Immature natural killer cell (primary cell): ENCODE measurements around the gene ABI3BP. TPM values are rescaled to one million over a fixed set of nuclear protein-coding genes. Genes with fewer than 3 reads are reported as not detected.

Source experiments
- DNase-seq, 3 donors: peaks; one replicate each; pipeline ENCODE4 v3.0.0; 2022; ENCODE audit warnings: mixed read lengths in 1 of 3
- H3K27ac Mint-ChIP-seq, 6 donors: one replicate each; pipeline ENCODE4 v1.8.0; 2020; ENCODE audit warnings: mixed read lengths in 6 of 6, mild to moderate bottlenecking in 5 of 6, inconsistent platforms in 4 of 6, moderate library complexity in 3 of 6
- H3K27me3 Mint-ChIP-seq, 3 donors: one replicate each; pipeline ENCODE4 v1.8.0; 2020 to 2021; ENCODE audit warnings: low read depth in 3 of 3, mild to moderate bottlenecking in 3 of 3, mixed read lengths in 3 of 3, moderate library complexity in 3 of 3, inconsistent platforms in 1 of 3
- H3K36me3 Mint-ChIP-seq, 3 donors: one replicate each; pipeline ENCODE4 v1.8.0; 2020; ENCODE audit warnings: mixed read lengths in 3 of 3, inconsistent platforms in 2 of 3, mild to moderate bottlenecking in 2 of 3
- H3K4me1 Mint-ChIP-seq, 2 donors: one replicate each; pipeline ENCODE4 v1.8.0; 2020; ENCODE audit warnings: inconsistent platforms in 2 of 2, mild to moderate bottlenecking in 2 of 2, mixed read lengths in 2 of 2, moderate library complexity in 1 of 2
- H3K4me3 Mint-ChIP-seq, 5 donors: one replicate each; pipeline ENCODE4 v1.8.0; 2020; ENCODE audit warnings: mild to moderate bottlenecking in 5 of 5, mixed read lengths in 5 of 5, inconsistent platforms in 3 of 5, moderate library complexity in 3 of 5
- H3K9me3 Mint-ChIP-seq, 6 donors: one replicate each; pipeline ENCODE4 v1.8.0; 2020; ENCODE audit warnings: mild to moderate bottlenecking in 6 of 6, mixed read lengths in 6 of 6, inconsistent platforms in 4 of 6, moderate library complexity in 3 of 6
- polyA plus RNA-seq, 3 donors: library from polyadenylated mRNA; unstranded; fragments of 300-500 nt; fragmentation: Illumina TruSeq; gene quantifications; one replicate each; pipeline ENCODE4 v1.2.3, GENCODE V29; 2021

The ABI3BP gene
- polyA plus RNA-seq, 3 donors from 2014 or later = not detected

- peaks cover 0 to 2% (median 0%) of the 10 kb centered on the region in 6 donors for H3K9me3 Mint-ChIP-seq
- no peaks in the 10 kb centered on the region for H3K36me3 Mint-ChIP-seq
- DNase-seq = no peak
- peaks cover 0 to 3% (median 0%) of the 10 kb centered on the region in 3 donors for H3K27me3 Mint-ChIP-seq
- no peak overlapping the region for H3K27ac Mint-ChIP-seq
- H3K4me3 Mint-ChIP-seq = no peak overlapping the region
- H3K4me1 Mint-ChIP-seq = no peaks in the 10 kb centered on the region
These were observed 217.6 kb downstream of the ABI3BP start for GRCh38 chr3:100775669-100776068.

GRCh38 chr3:100775226-100775625 lies 218.0 kb downstream of the ABI3BP start:
- Mint-ChIP-seq H3K4me3 (no peak overlapping the region), H3K27ac (no peak overlapping the region), H3K36me3 (no peaks in the 10 kb centered on the region), H3K9me3 (peaks cover 0 to 3% (median 0%) of the 10 kb centered on the region in 6 donors), H3K4me1 (no peaks in the 10 kb centered on the region), H3K27me3 (peaks cover 0 to 3% (median 0%) of the 10 kb centered on the region in 3 donors)
- DNase-seq = no peak

- DNase-seq = no peak
- Mint-ChIP-seq H3K4me3 (no peak overlapping the region), H3K36me3 (no peaks in the 10 kb centered on the region), H3K9me3 (peaks cover 0 to 6% (median 0%) of the 10 kb centered on the region in 6 donors), H3K27me3 (peaks cover 0 to 4% (median 3%) of the 10 kb centered on the region in 3 donors), H3K4me1 (no peaks in the 10 kb centered on the region), H3K27ac (no peak overlapping the region)
These were observed 223.5 kb downstream of the ABI3BP start for GRCh38 chr3:100769693-100770092.

GRCh38 chr3:100766069-100766468 lies 227.2 kb downstream of the ABI3BP start:
- H3K27ac Mint-ChIP-seq = no peak overlapping the region

GRCh38 chr3:100765437-100765975 lies 227.7 kb downstream of the ABI3BP start:
- Mint-ChIP-seq H3K27ac (no peak overlapping the region), H3K9me3 (peaks cover 0 to 4% (median 0%) of the 10 kb centered on the region in 6 donors), H3K27me3 (peaks cover 0 to 4% (median 3%) of the 10 kb centered on the region in 3 donors), H3K4me3 (no peak overlapping the region), H3K36me3 (no peaks in the 10 kb centered on the region), H3K4me1 (no peaks in the 10 kb centered on the region)
- no peak for DNase-seq

More at GRCh38 chr3:100766069-100766468, 227.2 kb downstream of the ABI3BP start:
- Mint-ChIP-seq H3K9me3 (peaks cover 0 to 4% (median 0%) of the 10 kb centered on the region in 6 donors), H3K4me1 (no peaks in the 10 kb centered on the region), H3K36me3 (no peaks in the 10 kb centered on the region), H3K27me3 (peaks cover 0 to 4% (median 3%) of the 10 kb centered on the region in 3 donors), H3K4me3 (no peak overlapping the region)
- DNase-seq = no peak

- H3K4me1 Mint-ChIP-seq = no peaks in the 10 kb centered on the region
- H3K9me3 Mint-ChIP-seq = no peaks in the 10 kb centered on the region
- no peaks in the 10 kb centered on the region for H3K27me3 Mint-ChIP-seq
- peaks cover 0 to 11% (median 2%) of the 10 kb centered on the region in 3 donors for H3K36me3 Mint-ChIP-seq
- no peak for DNase-seq
- H3K4me3 Mint-ChIP-seq = no peak overlapping the region
- no peak overlapping the region for H3K27ac Mint-ChIP-seq
These were observed 231.3 kb downstream of the ABI3BP start for GRCh38 chr3:100761951-100762350.

- H3K36me3 Mint-ChIP-seq = peaks cover 0 to 13% (median 2%) of the 10 kb centered on the region in 3 donors
- no peaks in the 10 kb centered on the region for H3K4me1 Mint-ChIP-seq
- no peaks in the 10 kb centered on the region for H3K27me3 Mint-ChIP-seq
- no peak overlapping the region for H3K4me3 Mint-ChIP-seq
- no peak for DNase-seq
- H3K9me3 Mint-ChIP-seq = no peaks in the 10 kb centered on the region
- no peak overlapping the region for H3K27ac Mint-ChIP-seq
These were observed 231.8 kb downstream of the ABI3BP start for GRCh38 chr3:100761211-100761942.

GRCh38 chr3:100760377-100760776 lies 232.8 kb downstream of the ABI3BP start:
- H3K9me3 Mint-ChIP-seq = no peaks in the 10 kb centered on the region
- no peaks in the 10 kb centered on the region for H3K4me1 Mint-ChIP-seq
- no peak for DNase-seq
- no peaks in the 10 kb centered on the region for H3K27me3 Mint-ChIP-seq
- H3K36me3 Mint-ChIP-seq = peaks cover 0 to 14% (median 4%) of the 10 kb centered on the region in 3 donors
- no peak overlapping the region for H3K4me3 Mint-ChIP-seq
- H3K27ac Mint-ChIP-seq = no peak overlapping the region

GRCh38 chr3:100759950-100760349 lies 233.3 kb downstream of the ABI3BP start:
- Mint-ChIP-seq H3K4me1 (no peaks in the 10 kb centered on the region), H3K27me3 (no peaks in the 10 kb centered on the region), H3K27ac (no peak overlapping the region), H3K36me3 (peaks cover 0 to 17% (median 7%) of the 10 kb centered on the region in 3 donors), H3K4me3 (no peak overlapping the region), H3K9me3 (no peaks in the 10 kb centered on the region)
- no peak for DNase-seq

- Mint-ChIP-seq H3K9me3 (no peaks in the 10 kb centered on the region), H3K4me3 (no peak overlapping the region), H3K27me3 (no peaks in the 10 kb centered on the region), H3K27ac (no peak overlapping the region), H3K36me3 (peaks cover under 1 to 17% (median 7%) of the 10 kb centered on the region in 3 donors), H3K4me1 (no peaks in the 10 kb centered on the region)
- no peak for DNase-seq
These were observed 234.1 kb downstream of the ABI3BP start for GRCh38 chr3:100759159-100759558.

GRCh38 chr3:100756441-100756840 lies 236.8 kb downstream of the ABI3BP start:
- no peak for DNase-seq
- H3K9me3 Mint-ChIP-seq = no peaks in the 10 kb centered on the region
- H3K27me3 Mint-ChIP-seq = no peaks in the 10 kb centered on the region
- H3K4me3 Mint-ChIP-seq = no peak overlapping the region
- peaks cover 9 to 26% (median 22%) of the 10 kb centered on the region in 3 donors for H3K36me3 Mint-ChIP-seq
- H3K4me1 Mint-ChIP-seq = no peaks in the 10 kb centered on the region
- no peak overlapping the region for H3K27ac Mint-ChIP-seq

- Mint-ChIP-seq H3K4me3 (no peak overlapping the region), H3K36me3 (peaks cover 17 to 29% (median 27%) of the 10 kb centered on the region in 3 donors), H3K9me3 (no peaks in the 10 kb centered on the region), H3K27ac (peak overlapping the region in 1 of 6 donors; percentile 8), H3K4me1 (no peaks in the 10 kb centered on the region), H3K27me3 (no peaks in the 10 kb centered on the region)
- no peak for DNase-seq
These were observed 238.5 kb downstream of the ABI3BP start for GRCh38 chr3:100754563-100755334.

GRCh38 chr3:100753846-100754245 lies 239.4 kb downstream of the ABI3BP start:
- H3K4me1 Mint-ChIP-seq = no peaks in the 10 kb centered on the region
- no peak overlapping the region for H3K27ac Mint-ChIP-seq
- no peak overlapping the region for H3K4me3 Mint-ChIP-seq
- H3K9me3 Mint-ChIP-seq = no peaks in the 10 kb centered on the region
- peaks cover 19 to 33% (median 30%) of the 10 kb centered on the region in 3 donors for H3K36me3 Mint-ChIP-seq
- no peaks in the 10 kb centered on the region for H3K27me3 Mint-ChIP-seq
- DNase-seq = no peak

GRCh38 chr3:100748967-100749366 lies 244.3 kb downstream of the ABI3BP start:
- Mint-ChIP-seq H3K4me1 (no peaks in the 10 kb centered on the region), H3K36me3 (peaks cover 30 to 51% (median 32%) of the 10 kb centered on the region in 3 donors), H3K9me3 (no peaks in the 10 kb centered on the region), H3K4me3 (no peak overlapping the region), H3K27me3 (no peaks in the 10 kb centered on the region), H3K27ac (no peak overlapping the region)
- no peak for DNase-seq
